ENCODE measurements around the gene OGFR. TPM values are rescaled to one million over a fixed set of nuclear protein-coding genes. Genes with fewer than 3 reads are reported as not detected.
"Not testable (repeated sequence)": the region's sequence is repeated elsewhere in the genome, so short reads cannot be mapped to it uniquely, and the experiment has no call there.

The OGFR gene
- total RNA-seq, 1 experiment from 2014 or later, result 78.9 TPM

DNA sequence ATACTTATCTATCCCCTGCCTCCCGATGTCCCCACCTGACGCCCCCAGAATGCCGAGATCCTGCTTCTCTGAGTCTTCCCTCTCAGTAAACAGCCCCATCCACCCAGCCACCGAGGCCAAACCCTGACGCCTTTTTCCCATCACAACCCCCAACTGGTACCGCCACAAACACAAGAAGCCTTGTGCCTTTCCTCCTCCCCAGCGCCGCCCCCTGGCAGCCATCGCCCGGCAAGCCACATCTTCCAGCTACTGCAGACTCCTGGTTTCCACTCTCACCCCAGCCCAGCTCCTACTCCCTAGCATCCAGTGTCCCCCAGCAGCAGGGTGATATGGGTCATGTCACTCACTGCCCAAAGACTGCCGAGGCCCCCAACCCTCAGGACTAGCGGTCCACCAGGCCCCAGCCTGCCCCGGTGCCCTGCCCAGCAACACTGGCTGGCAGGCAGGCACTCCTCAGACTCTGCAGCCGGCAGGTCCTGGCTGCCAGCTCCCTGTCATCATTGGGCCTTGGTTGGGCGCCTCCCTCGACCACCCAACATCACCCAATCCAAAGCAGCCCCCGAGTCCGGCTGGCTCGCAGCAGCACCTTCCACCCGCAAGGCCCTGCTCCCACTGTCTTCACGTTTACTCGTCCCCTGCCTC lies 45.8 kb downstream of the OGFR start:
- intact Hi-C loops (cut with micrococcal nuclease), result no loop called here
- CTCF ChIA-PET, result no interaction called here
- no peak for ATAC-seq

DNA sequence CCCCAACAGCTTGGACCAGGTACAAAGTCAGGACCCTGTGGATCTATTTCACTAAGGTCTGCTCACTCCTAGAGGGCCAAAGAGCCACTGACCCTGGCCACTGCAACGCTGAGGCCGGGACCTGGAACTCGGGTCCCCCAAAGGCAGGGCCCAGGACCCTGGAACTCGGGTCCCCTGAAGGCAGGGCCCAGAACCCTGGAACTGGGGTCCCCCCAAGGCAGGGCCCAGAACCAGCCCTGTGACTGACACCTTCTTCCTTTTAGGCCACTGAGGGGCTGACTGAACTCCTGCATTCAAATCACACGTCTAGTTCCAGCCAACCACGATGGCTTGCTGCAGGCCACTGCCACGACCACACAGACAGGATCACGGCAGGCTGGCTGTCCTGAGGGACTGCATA lies 47.6 kb downstream of the OGFR start:
- peaks cover 33% of the 10 kb centered on the region for H3K79me2 ChIP-seq (ENCODE audit: low read length)
- no peak for TF ChIP-seq EZH2phosphoT487 (IDR thresholded peaks at IDR 0.05; ENCODE audit: borderline replicate concordance, low read length)
- TF ChIP-seq EZH2 (IDR thresholded peaks at IDR 0.05; ENCODE audit: low read length, unreplicated experiment), result no peak
- TF ChIP-seq, protein P1, sequence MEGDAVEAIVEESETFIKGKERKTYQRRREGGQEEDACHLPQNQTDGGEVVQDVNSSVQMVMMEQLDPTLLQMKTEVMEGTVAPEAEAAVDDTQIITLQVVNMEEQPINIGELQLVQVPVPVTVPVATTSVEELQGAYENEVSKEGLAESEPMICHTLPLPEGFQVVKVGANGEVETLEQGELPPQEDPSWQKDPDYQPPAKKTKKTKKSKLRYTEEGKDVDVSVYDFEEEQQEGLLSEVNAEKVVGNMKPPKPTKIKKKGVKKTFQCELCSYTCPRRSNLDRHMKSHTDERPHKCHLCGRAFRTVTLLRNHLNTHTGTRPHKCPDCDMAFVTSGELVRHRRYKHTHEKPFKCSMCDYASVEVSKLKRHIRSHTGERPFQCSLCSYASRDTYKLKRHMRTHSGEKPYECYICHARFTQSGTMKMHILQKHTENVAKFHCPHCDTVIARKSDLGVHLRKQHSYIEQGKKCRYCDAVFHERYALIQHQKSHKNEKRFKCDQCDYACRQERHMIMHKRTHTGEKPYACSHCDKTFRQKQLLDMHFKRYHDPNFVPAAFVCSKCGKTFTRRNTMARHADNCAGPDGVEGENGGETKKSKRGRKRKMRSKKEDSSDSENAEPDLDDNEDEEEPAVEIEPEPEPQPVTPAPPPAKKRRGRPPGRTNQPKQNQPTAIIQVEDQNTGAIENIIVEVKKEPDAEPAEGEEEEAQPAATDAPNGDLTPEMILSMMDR (conservative IDR thresholded peaks at IDR 0.05; ENCODE audit: low read depth, low read length), result no peak
- H3K9ac ChIP-seq (ENCODE audit: low read length), result no peak overlapping the region
- peaks cover 8% of the 10 kb centered on the region; the same call in 1 of the 2 replicates for H4K20me1 ChIP-seq (ENCODE audit: low read length)
- H3F3A ChIP-seq (ENCODE audit: low read length, unreplicated experiment), result no peaks in the 10 kb centered on the region
- no peaks in the 10 kb centered on the region for H3K9me3 ChIP-seq (ENCODE audit: low read length)
- H3K4me2 ChIP-seq (ENCODE audit: low read length), result no peak overlapping the region
- no peak overlapping the region for H3K27ac ChIP-seq (ENCODE audit: low read length)
- peaks cover under 1% of the 10 kb centered on the region; the same call in 1 of the 2 replicates for H3K4me1 ChIP-seq (ENCODE audit: insufficient read depth, low read length)
- H3K4me3 ChIP-seq (ENCODE audit: low read length), result no peak overlapping the region
- no peaks in the 10 kb centered on the region for H3K9me2 ChIP-seq (replicated peaks; ENCODE audit: low read length)
- no peaks in the 10 kb centered on the region for H3K27me3 ChIP-seq (ENCODE audit: low read length)
- no TSS peak for BruUV-seq (replicated peaks)
- DNase-seq, result no peak
- POLR2A ChIA-PET (ENCODE audit: unreplicated experiment), result no interaction called here
- ATAC-seq, result no peak
- peaks cover 23% of the 10 kb centered on the region for H3K36me3 ChIP-seq (ENCODE audit: low read depth, low read length)
- H2AFZ ChIP-seq (ENCODE audit: low read length), result no peak overlapping the region
- CTCF ChIA-PET, result no interaction called here
- intact Hi-C loops (cut with micrococcal nuclease), result no loop called here

More for the DNA sequence above, 45.8 kb downstream of the OGFR start:
- no peak overlapping the region for H2AFZ ChIP-seq (ENCODE audit: low read length)
- H3K27ac ChIP-seq (ENCODE audit: low read length), result no peak overlapping the region
- peaks cover 23% of the 10 kb centered on the region for H3K36me3 ChIP-seq (ENCODE audit: low read depth, low read length)
- H3K4me3 ChIP-seq (ENCODE audit: low read length), result no peak overlapping the region
- BruUV-seq (replicated peaks), result no TSS peak
- no peak for DNase-seq
- no peaks in the 10 kb centered on the region for H3F3A ChIP-seq (ENCODE audit: low read length, unreplicated experiment)
- peaks cover 27% of the 10 kb centered on the region for H3K79me2 ChIP-seq (ENCODE audit: low read length)
- no peak overlapping the region for H3K4me2 ChIP-seq (ENCODE audit: low read length)
- TF ChIP-seq, protein P1 (conservative IDR thresholded peaks at IDR 0.05; ENCODE audit: low read depth, low read length), result no peak
- TF ChIP-seq EZH2 (IDR thresholded peaks at IDR 0.05; ENCODE audit: low read length, unreplicated experiment) (no peak), EZH2phosphoT487 (IDR thresholded peaks at IDR 0.05; ENCODE audit: borderline replicate concordance, low read length) (no peak)
- no peaks in the 10 kb centered on the region for H3K4me1 ChIP-seq (ENCODE audit: insufficient read depth, low read length)
- no peak overlapping the region for H3K9ac ChIP-seq (ENCODE audit: low read length)
- POLR2A ChIA-PET (ENCODE audit: unreplicated experiment), result no interaction called here
- no peaks in the 10 kb centered on the region for H3K9me3 ChIP-seq (ENCODE audit: low read length)
- 0 out of 2 replicates have a peak, but pooled peaks cover 8% of the 10 kb centered on the region for H4K20me1 ChIP-seq (ENCODE audit: low read length)
- H3K27me3 ChIP-seq (ENCODE audit: low read length), result no peaks in the 10 kb centered on the region
- no peaks in the 10 kb centered on the region for H3K9me2 ChIP-seq (replicated peaks; ENCODE audit: low read length)

DNA sequence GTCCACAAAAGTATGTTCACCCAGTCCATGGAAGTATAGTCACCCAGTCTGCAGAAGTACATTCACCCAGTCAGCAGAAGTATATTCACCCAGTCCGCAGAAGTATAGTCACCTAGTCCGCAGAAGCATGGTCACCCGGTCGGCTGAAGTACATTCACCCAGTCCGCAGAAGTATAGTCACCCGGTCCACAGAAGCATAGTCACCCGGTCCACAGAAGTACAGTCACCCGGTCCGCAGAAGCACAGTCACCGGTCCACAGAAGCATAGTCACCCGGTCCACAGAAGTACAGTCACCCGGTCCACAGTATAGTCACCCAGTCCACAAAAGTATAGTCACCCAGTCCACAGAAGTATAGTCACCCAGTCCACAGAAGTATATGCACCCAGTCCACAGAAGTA lies 48.2 kb downstream of the OGFR start:
- H3K27ac ChIP-seq (ENCODE audit: low read length), result no peak overlapping the region
- TF ChIP-seq EZH2 (IDR thresholded peaks at IDR 0.05; ENCODE audit: low read length, unreplicated experiment) (no peak), EZH2phosphoT487 (IDR thresholded peaks at IDR 0.05; ENCODE audit: borderline replicate concordance, low read length) (no peak)
- TF ChIP-seq, protein P1 (conservative IDR thresholded peaks at IDR 0.05; ENCODE audit: low read depth, low read length), result no peak
- H3K36me3 ChIP-seq (ENCODE audit: low read depth, low read length), result peaks cover 23% of the 10 kb centered on the region
- H3K27me3 ChIP-seq (ENCODE audit: low read length), result no peaks in the 10 kb centered on the region
- POLR2A ChIA-PET (ENCODE audit: unreplicated experiment), result no interaction called here
- intact Hi-C loops (cut with micrococcal nuclease), result no loop called here
- no peaks in the 10 kb centered on the region for H3F3A ChIP-seq (ENCODE audit: low read length, unreplicated experiment)
- no peak overlapping the region for H3K4me2 ChIP-seq (ENCODE audit: low read length)
- no peak overlapping the region for H3K4me3 ChIP-seq (ENCODE audit: low read length)
- H3K79me2 ChIP-seq (ENCODE audit: low read length), result peaks cover 39% of the 10 kb centered on the region
- DNase-seq (no peak), ATAC-seq (no peak)
- peaks cover 5% of the 10 kb centered on the region for H3K4me1 ChIP-seq (ENCODE audit: insufficient read depth, low read length)
- no peaks in the 10 kb centered on the region for H3K9me2 ChIP-seq (replicated peaks; ENCODE audit: low read length)
- H3K9ac ChIP-seq (ENCODE audit: low read length), result no peak overlapping the region
- BruUV-seq (replicated peaks), result no TSS peak
- H4K20me1 ChIP-seq (ENCODE audit: low read length), result peaks cover 12% of the 10 kb centered on the region; the same call in 1 of the 2 replicates
- CTCF ChIA-PET, result no interaction called here
- H3K9me3 ChIP-seq (ENCODE audit: low read length), result no peaks in the 10 kb centered on the region
- no peak overlapping the region for H2AFZ ChIP-seq (ENCODE audit: low read length)

DNA sequence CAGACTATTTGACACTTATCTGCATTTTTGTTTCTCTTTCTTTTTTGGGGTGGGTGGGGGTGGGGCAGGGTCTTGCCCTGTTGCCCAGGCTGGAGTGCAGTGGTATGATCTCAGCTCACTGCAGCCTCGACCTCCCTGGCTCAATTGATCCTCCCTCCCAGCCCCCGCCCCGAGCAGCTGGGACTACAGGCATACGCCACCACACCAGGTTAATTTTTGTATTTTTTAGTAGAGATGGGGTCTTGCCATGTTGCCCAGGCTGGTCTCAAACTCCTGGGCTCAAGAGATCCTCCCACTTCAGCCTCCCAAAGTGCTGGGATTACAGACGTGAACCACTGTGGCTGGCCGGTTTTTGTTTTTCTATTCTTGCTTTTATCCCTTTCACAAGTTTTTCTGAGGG lies 48.7 kb downstream of the OGFR start:
- H3K27me3 ChIP-seq (ENCODE audit: low read length); H3K27ac ChIP-seq (ENCODE audit: low read length); intact Hi-C loops (cut with micrococcal nuclease); ATAC-seq; H3K9ac ChIP-seq (ENCODE audit: low read length); H3K4me2 ChIP-seq (ENCODE audit: low read length); BruUV-seq (replicated peaks); H3K4me3 ChIP-seq (ENCODE audit: low read length); DNase-seq; H2AFZ ChIP-seq (ENCODE audit: low read length); H3K9me2 ChIP-seq (replicated peaks; ENCODE audit: low read length); H3K9me3 ChIP-seq (ENCODE audit: low read length); H3F3A ChIP-seq (ENCODE audit: low read length, unreplicated experiment); H3K4me1 ChIP-seq (ENCODE audit: insufficient read depth, low read length): not testable (repeated sequence)
- H3K79me2 ChIP-seq (ENCODE audit: low read length), result peaks cover 43% of the 10 kb centered on the region
- peaks cover 12% of the 10 kb centered on the region; the same call in 1 of the 2 replicates for H4K20me1 ChIP-seq (ENCODE audit: low read length)
- ChIA-PET CTCF (interaction anchor here (1.1 kb wide), 1 partner anchor 30 kb away, joined by 7 read pairs; no protein-coding TSS in a partner anchor), POLR2A (ENCODE audit: unreplicated experiment) (interaction anchor here (0.7 kb wide), 1 partner anchor 209 kb away, joined by 4 read pairs; no protein-coding TSS in a partner anchor)
- H3K36me3 ChIP-seq (ENCODE audit: low read depth, low read length), result peaks cover 23% of the 10 kb centered on the region

Measured in PC-3 (cell line).